ENCODE data around the gene UNC13B. TPM values are rescaled to one million over a fixed set of nuclear protein-coding genes. Genes with fewer than 3 reads are reported as not detected.

The UNC13B gene
- total RNA-seq, 1 experiment from 2014 or later: 17.6 TPM

GRCh38 chr9:35195683-35196082, 33.9 kb downstream of the UNC13B start:
- Histone ChIP-seq H3K9me2 (ENCODE audit: insufficient read depth) (no peaks in the 10 kb centered on the region), H3K79me2 (ENCODE audit: insufficient read depth, low read length) (no peaks in the 10 kb centered on the region), H4K20me1 (ENCODE audit: insufficient read depth) (no peaks in the 10 kb centered on the region), H3K4me3 (replicated peaks in 1 of 2; ENCODE audit: low read depth in 1 of 2, low read length in 2 of 2) (no peak overlapping the region), H3K27ac (ENCODE audit: low read depth, low read length) (no peak overlapping the region), H2AFZ (ENCODE audit: low read depth, low read length, poor library complexity, severe bottlenecking) (no peak overlapping the region), H3K36me3 (ENCODE audit: control insufficient read depth in 1 of 2, insufficient read depth in 2 of 2, low read length in 2 of 2) (no peaks in the 10 kb centered on the region), H3K9ac (ENCODE audit: low read length) (no peak overlapping the region), H3K27me3 (ENCODE audit: insufficient read depth, low read length) (no peaks in the 10 kb centered on the region), H3K9me3 (ENCODE audit: control insufficient read depth in 1 of 2, insufficient read depth in 1 of 2, low read depth in 1 of 2, low read length in 2 of 2) (no peaks in the 10 kb centered on the region), H3K4me2 (ENCODE audit: low read length) (no peak overlapping the region), H3K4me1 (ENCODE audit: control insufficient read depth in 1 of 2, insufficient read depth in 2 of 2, low read length in 2 of 2) (no peaks in the 10 kb centered on the region)
- RAD21 ChIA-PET (ENCODE audit: low non-redundant PET in 1 of 2, low total read pairs in 2 of 2, uncharacterized antibody in 2 of 2, unreplicated experiment in 2 of 2): no interaction called here
- DNase-seq (ENCODE audit: low read depth, low spot score): no peak
- CTCF ChIA-PET: no interaction called here
- POLR2A ChIA-PET: no interaction called here
- BruUV-seq (replicated peaks): no TSS peak
- intact Hi-C loops (cut with micrococcal nuclease): no loop called here
- no peak for ATAC-seq
- TF ChIP-seq ELF1 (IDR thresholded peaks at IDR 0.05; ENCODE audit: borderline replicate concordance, low read depth) (no peak), ATF3 (IDR thresholded peaks at IDR 0.05) (no peak), SRF (IDR thresholded peaks at IDR 0.05; ENCODE audit: low read depth) (no peak), POLR2AphosphoS5 (IDR thresholded peaks at IDR 0.05; ENCODE audit: low read depth, low read length) (no peak), ZNF274 (IDR thresholded peaks at IDR 0.05; ENCODE audit: low read depth, low read length) (no peak)

GRCh38 chr9:35198191-35198590, 36.4 kb downstream of the UNC13B start:
- Histone ChIP-seq H3K27me3 (ENCODE audit: insufficient read depth, low read length) (no peaks in the 10 kb centered on the region), H3K36me3 (ENCODE audit: control insufficient read depth in 1 of 2, insufficient read depth in 2 of 2, low read length in 2 of 2) (no peaks in the 10 kb centered on the region), H3K4me1 (ENCODE audit: control insufficient read depth in 1 of 2, insufficient read depth in 2 of 2, low read length in 2 of 2) (no peaks in the 10 kb centered on the region), H3K4me3 (replicated peaks in 1 of 2; ENCODE audit: low read depth in 1 of 2, low read length in 2 of 2) (no peak overlapping the region), H3K4me2 (ENCODE audit: low read length) (no peak overlapping the region), H4K20me1 (ENCODE audit: insufficient read depth) (no peaks in the 10 kb centered on the region), H3K9ac (ENCODE audit: low read length) (no peak overlapping the region), H3K9me2 (ENCODE audit: insufficient read depth) (no peaks in the 10 kb centered on the region), H3K9me3 (ENCODE audit: control insufficient read depth in 1 of 2, insufficient read depth in 1 of 2, low read depth in 1 of 2, low read length in 2 of 2) (no peaks in the 10 kb centered on the region), H3K27ac (ENCODE audit: low read depth, low read length) (no peak overlapping the region), H2AFZ (ENCODE audit: low read depth, low read length, poor library complexity, severe bottlenecking) (no peak overlapping the region), H3K79me2 (ENCODE audit: insufficient read depth, low read length) (no peaks in the 10 kb centered on the region)
- DNase-seq (ENCODE audit: low read depth, low spot score) (no peak), ATAC-seq (no peak)
- ChIA-PET RAD21 (ENCODE audit: low non-redundant PET in 1 of 2, low total read pairs in 2 of 2, uncharacterized antibody in 2 of 2, unreplicated experiment in 2 of 2) (no interaction called here), POLR2A (no interaction called here), CTCF (no interaction called here)
- BruUV-seq (replicated peaks): no TSS peak
- intact Hi-C loops (cut with micrococcal nuclease): no loop called here
- no peak for TF ChIP-seq CBX3 (IDR thresholded peaks at IDR 0.05; ENCODE audit: low read depth)
- TF ChIP-seq POLR2A (IDR thresholded peaks at IDR 0.05; ENCODE audit: borderline replicate concordance, extremely low read depth, insufficient read depth, insufficient read length): no peak
- no peak for TF ChIP-seq CTCF (IDR thresholded peaks at IDR 0.05 in 2 of 3, conservative IDR thresholded peaks at IDR 0.05 in 1 of 3; ENCODE audit: borderline replicate concordance in 1 of 3, insufficient read depth in 1 of 3, low read depth in 2 of 3, low read length in 2 of 3)
- TF ChIP-seq FOSL1 (IDR thresholded peaks at IDR 0.05; ENCODE audit: low read depth): no peak
- no peak for TF ChIP-seq JUND (IDR thresholded peaks at IDR 0.05)
- TF ChIP-seq ATF3 (IDR thresholded peaks at IDR 0.05): no peak
- no peak for TF ChIP-seq POLR2AphosphoS5 (IDR thresholded peaks at IDR 0.05; ENCODE audit: low read depth, low read length)
- no peak for TF ChIP-seq CEBPB (IDR thresholded peaks at IDR 0.05; ENCODE audit: low read depth)
- TF ChIP-seq SRF (IDR thresholded peaks at IDR 0.05; ENCODE audit: low read depth): no peak
- TF ChIP-seq EGR1 (IDR thresholded peaks at IDR 0.05; ENCODE audit: low read depth): no peak
- TF ChIP-seq SIN3A (IDR thresholded peaks at IDR 0.05; ENCODE audit: low read depth): no peak
- no peak for TF ChIP-seq REST (IDR thresholded peaks at IDR 0.05; ENCODE audit: low read depth)
